GM23338 (cell line): ENCODE results near the gene SEMA4C. TPM values are rescaled to one million over a fixed set of nuclear protein-coding genes. Genes with fewer than 3 reads are reported as not detected.

Experiments
- ATAC-seq: fragments of 200-7000 bp; cut with Tn5 transposase; 3 replicates; pipeline ENCODE4 v1.9.1; 2020
- DNase-seq: peaks from one replicate; pipeline ENCODE4 v3.0.0-alpha.2; 2015; ENCODE audit warnings: low spot score
- H2AFZ ChIP-seq: fragments of 200-600 bp; sonication (generic); 2 replicates; pipeline ENCODE4 v1.8.0; 2016; ENCODE audit warnings: antibody characterized with exemption, mild to moderate bottlenecking, moderate library complexity
- H3F3A ChIP-seq: fragments of 200-600 bp; sonication (generic); replicated peaks from 2 replicates; pipeline ENCODE4 v1.8.0; 2017; ENCODE audit warnings: antibody characterized with exemption, mixed run types, low read depth
- H3K27ac ChIP-seq: fragments of 200-600 bp; sonication (generic); 2 replicates; pipeline ENCODE4 v1.6.1; 2016; ENCODE audit warnings: low read depth
- H3K27me3 ChIP-seq: fragments of 200-600 bp; sonication (generic); 2 replicates; pipeline ENCODE4 v1.8.0; 2016; ENCODE audit warnings: mild to moderate bottlenecking, mixed run types, moderate library complexity; ENCODE audit not compliant: insufficient read depth
- H3K36me3 ChIP-seq: fragments of 200-600 bp; sonication (generic); 2 replicates; pipeline ENCODE4 v1.8.0; 2016; ENCODE audit warnings: mild to moderate bottlenecking; ENCODE audit not compliant: insufficient read depth
- H3K4me1 ChIP-seq: fragments of 200-600 bp; sonication (generic); 2 replicates; pipeline ENCODE4 v1.8.0; 2016; ENCODE audit warnings: mild to moderate bottlenecking, moderate library complexity; ENCODE audit not compliant: insufficient read depth
- H3K4me2 ChIP-seq: fragments of 200-600 bp; sonication (generic); 2 replicates; pipeline ENCODE4 v1.7.1; 2017; ENCODE audit warnings: mixed run types
- H3K4me3 ChIP-seq: fragments of 200-600 bp; sonication (generic); 2 replicates; pipeline ENCODE4 v1.6.1; 2016; ENCODE audit warnings: mixed run types
- H3K79me2 ChIP-seq: fragments of 200-600 bp; sonication (generic); replicated peaks from 2 replicates; pipeline ENCODE4 v1.8.0; 2017; ENCODE audit warnings: mild to moderate bottlenecking; ENCODE audit not compliant: insufficient read depth
- H3K9me2 ChIP-seq: fragments of 200-600 bp; sonication (generic); 2 replicates; pipeline ENCODE4 v1.8.0; 2017; ENCODE audit not compliant: insufficient read depth
- H4K20me1 ChIP-seq: fragments of 200-600 bp; sonication (generic); replicated peaks from 2 replicates; pipeline ENCODE4 v1.8.0; 2017; ENCODE audit warnings: mild to moderate bottlenecking; ENCODE audit not compliant: insufficient read depth
- H3K27ac Mint-ChIP-seq: 2 replicates; pipeline ENCODE4 v1.8.0; 2020; ENCODE audit warnings: inconsistent platforms, mild to moderate bottlenecking, moderate library complexity, mixed read lengths
- H3K27me3 Mint-ChIP-seq: 3 replicates; pipeline ENCODE4 v1.8.0; 2022; ENCODE audit warnings: low read depth, mild to moderate bottlenecking, moderate library complexity, mixed read lengths, inconsistent platforms; ENCODE audit not compliant: insufficient read depth, poor library complexity
- H3K36me3 Mint-ChIP-seq: 3 replicates; pipeline ENCODE4 v1.8.0; 2021; ENCODE audit warnings: low read depth, mild to moderate bottlenecking, inconsistent platforms, moderate library complexity, mixed read lengths
- H3K4me1 Mint-ChIP-seq: 3 replicates; pipeline ENCODE4 v1.8.0; 2020; ENCODE audit warnings: mild to moderate bottlenecking, inconsistent platforms, mixed read lengths
- H3K4me3 Mint-ChIP-seq: 3 replicates; pipeline ENCODE4 v1.8.0; 2021; ENCODE audit warnings: moderate library complexity, mild to moderate bottlenecking, inconsistent platforms, mixed read lengths
- H3K9me3 Mint-ChIP-seq: 3 replicates; pipeline ENCODE4 v1.8.0; 2020; ENCODE audit warnings: moderate library complexity, mild to moderate bottlenecking, inconsistent platforms, mixed read lengths
- CREB1 ChIP-seq: fragments of 250-450 bp; sonication (Bioruptor Pico); IDR thresholded peaks from 2 replicates; pipeline ENCODE4 v1.5.0; 2020; ENCODE audit warnings: low read depth, mild to moderate bottlenecking, moderate library complexity
- CTCF ChIP-seq, 2 experiments: fragments of 200-600 bp in 1 of 2; sonication (generic) in 1 of 2; conservative IDR thresholded peaks; 2 replicates each; pipeline versions ENCODE4 v1.5.1 to v1.6.1; 2016 to 2017; ENCODE audit warnings: antibody characterized with exemption in 2 of 2, low read depth in 2 of 2, mild to moderate bottlenecking in 2 of 2, moderate library complexity in 1 of 2
- EZH2 ChIP-seq: fragments of 200-600 bp; sonication (generic); IDR thresholded peaks from one replicate; pipeline ENCODE4 v1.8.0; 2017; ENCODE audit warnings: antibody characterized with exemption, mild to moderate bottlenecking, low read depth; ENCODE audit not compliant: unreplicated experiment
- NANOG ChIP-seq: IDR thresholded peaks from 2 replicates; pipeline ENCODE4 v1.6.1; 2016; ENCODE audit warnings: antibody characterized with exemption, borderline replicate concordance
- POLR2AphosphoS5 ChIP-seq: IDR thresholded peaks from 2 replicates; pipeline ENCODE4 v1.6.1; 2016; ENCODE audit warnings: antibody characterized with exemption, low read depth
- REST ChIP-seq: IDR thresholded peaks from one replicate; pipeline ENCODE4 v1.6.1; 2018; ENCODE audit warnings: antibody characterized with exemption; ENCODE audit not compliant: unreplicated experiment
- STAT1 ChIP-seq: IDR thresholded peaks from one replicate; pipeline ENCODE4 v1.6.1; 2016; ENCODE audit warnings: antibody characterized with exemption; ENCODE audit not compliant: unreplicated experiment
- ZNF331 ChIP-seq: fragments of 250-450 bp; sonication (Bioruptor Pico); IDR thresholded peaks from 2 replicates; pipeline ENCODE4 v1.5.0; 2020; ENCODE audit warnings: low read depth, mild to moderate bottlenecking, moderate library complexity
- polyA plus RNA-seq: library from polyadenylated mRNA; unstranded; fragments of >200 nt; fragmentation: Nextera tagmentation; extraction: Ambion mirVana; gene quantifications from 2 replicates; pipeline ENCODE4 v1.2.1, GENCODE V29; 2016
- total RNA-seq: library from RNA; depleted of rRNA; stranded (reverse); fragments of >200 nt; shearing (Covaris generic); gene quantifications from 2 replicates; pipeline ENCODE4 v1.2.3, GENCODE V29; 2014

SEMA4C gene
- total and polyA plus RNA-seq, 2 experiments from 2014 or later = 16.8 to 80.7 TPM

- TF ChIP-seq REST = no peak
- TF ChIP-seq CTCF (conservative IDR thresholded peaks at IDR 0.05; ENCODE audit: low read depth in 2 of 2) = no peak
- no peak for TF ChIP-seq STAT1
- TF ChIP-seq CREB1 (CRISPR knock-in tag) = no peak
- TF ChIP-seq NANOG = no peak
Measured at GRCh38 chr2:96846825-96847224, 23.1 kb downstream of the SEMA4C start (continued).

GRCh38 chr2:96844405-96844808 lies 25.5 kb downstream of the SEMA4C start:
- TF ChIP-seq ZNF331 (CRISPR knock-in tag) (no peak), POLR2AphosphoS5 (no peak), CTCF (conservative IDR thresholded peaks at IDR 0.05; ENCODE audit: low read depth in 2 of 2) (no peak), NANOG (no peak), EZH2 (no peak)
- H3K79me2 ChIP-seq = no peaks in the 10 kb centered on the region
- H3K4me2 ChIP-seq = no peak overlapping the region
- no peaks in the 10 kb centered on the region for H3K9me2 ChIP-seq
- no peaks in the 10 kb centered on the region for H3K4me1 ChIP-seq
- no peak overlapping the region for H3K27ac ChIP-seq
- peaks cover 12% of the 10 kb centered on the region for H3K27me3 Mint-ChIP-seq
- H4K20me1 ChIP-seq = no peaks in the 10 kb centered on the region
- no peak overlapping the region for H2AFZ ChIP-seq
- no peak overlapping the region for H3K4me3 ChIP-seq
- ATAC-seq = no peak
- H3K27ac Mint-ChIP-seq = peak overlapping the region; percentile 56; the same call in 1 of the 2 replicates
- no peaks in the 10 kb centered on the region for H3K27me3 ChIP-seq
- H3K9me3 Mint-ChIP-seq = no peaks in the 10 kb centered on the region
- no peak for DNase-seq
- H3F3A ChIP-seq = no peaks in the 10 kb centered on the region
- H3K36me3 ChIP-seq = peaks cover 7% of the 10 kb centered on the region; the same call in 1 of the 2 replicates
- H3K4me1 Mint-ChIP-seq = no peaks in the 10 kb centered on the region; the same call in 1 of the 3 replicates
- no peak overlapping the region for H3K4me3 Mint-ChIP-seq
- H3K36me3 Mint-ChIP-seq = peaks cover 18% of the 10 kb centered on the region
